Islet of Langerhans (tissue), 1 donor: ENCODE data around the gene NUP210.

ENCODE experiments used
- FAIRE-seq: peaks from one replicate; lab custom pipeline; 2011; peaks lifted over from hg19 to GRCh38; lab: Jason Lieb, UNC

Gene NUP210

GRCh38 chr3:13373975-13374586 is 46.0 kb downstream of the NUP210 start:
- no peak for FAIRE-seq

- no peak for FAIRE-seq
These were observed 47.5 kb downstream of the NUP210 start for GRCh38 chr3:13372656-13373055.

GRCh38 chr3:13372126-13372525 is 48.0 kb downstream of the NUP210 start:
- FAIRE-seq: no peak

- FAIRE-seq: no peak
These were observed 48.7 kb downstream of the NUP210 start for GRCh38 chr3:13371100-13372075.

GRCh38 chr3:13370609-13371008 is 49.5 kb downstream of the NUP210 start:
- FAIRE-seq: no peak

- no peak for FAIRE-seq
These were observed 50.1 kb downstream of the NUP210 start for GRCh38 chr3:13370055-13370454.

GRCh38 chr3:13368834-13369233 is 51.3 kb downstream of the NUP210 start:
- no peak for FAIRE-seq

- FAIRE-seq: no peak
These were observed 52.4 kb downstream of the NUP210 start for GRCh38 chr3:13367728-13368127.

GRCh38 chr3:13365390-13366379 is 54.4 kb downstream of the NUP210 start:
- no peak for FAIRE-seq

GRCh38 chr3:13364602-13365271 is 55.4 kb downstream of the NUP210 start:
- no peak for FAIRE-seq

GRCh38 chr3:13362551-13362950 is 57.6 kb downstream of the NUP210 start:
- no peak for FAIRE-seq

GRCh38 chr3:13359916-13360315 is 60.2 kb downstream of the NUP210 start:
- FAIRE-seq: no peak

- FAIRE-seq: no peak
These were observed 61.5 kb downstream of the NUP210 start for GRCh38 chr3:13358643-13359042.

GRCh38 chr3:13358051-13358450 is 62.1 kb downstream of the NUP210 start:
- FAIRE-seq: no peak

GRCh38 chr3:13357074-13357473 is 63.0 kb downstream of the NUP210 start:
- FAIRE-seq: no peak

GRCh38 chr3:13353936-13354542 is 66.1 kb downstream of the NUP210 start:
- FAIRE-seq: no peak

GRCh38 chr3:13353506-13353905 is 66.6 kb downstream of the NUP210 start:
- FAIRE-seq: no peak

- FAIRE-seq: no peak
These were observed 67.4 kb downstream of the NUP210 start for GRCh38 chr3:13352621-13353131.

GRCh38 chr3:13349823-13350222 is 70.3 kb downstream of the NUP210 start:
- FAIRE-seq: no peak

- FAIRE-seq: no peak
These were observed 71.3 kb downstream of the NUP210 start for GRCh38 chr3:13348661-13349396.
